ENCODE results near the gene DNAAF5.

The DNAAF5 gene

DNA sequence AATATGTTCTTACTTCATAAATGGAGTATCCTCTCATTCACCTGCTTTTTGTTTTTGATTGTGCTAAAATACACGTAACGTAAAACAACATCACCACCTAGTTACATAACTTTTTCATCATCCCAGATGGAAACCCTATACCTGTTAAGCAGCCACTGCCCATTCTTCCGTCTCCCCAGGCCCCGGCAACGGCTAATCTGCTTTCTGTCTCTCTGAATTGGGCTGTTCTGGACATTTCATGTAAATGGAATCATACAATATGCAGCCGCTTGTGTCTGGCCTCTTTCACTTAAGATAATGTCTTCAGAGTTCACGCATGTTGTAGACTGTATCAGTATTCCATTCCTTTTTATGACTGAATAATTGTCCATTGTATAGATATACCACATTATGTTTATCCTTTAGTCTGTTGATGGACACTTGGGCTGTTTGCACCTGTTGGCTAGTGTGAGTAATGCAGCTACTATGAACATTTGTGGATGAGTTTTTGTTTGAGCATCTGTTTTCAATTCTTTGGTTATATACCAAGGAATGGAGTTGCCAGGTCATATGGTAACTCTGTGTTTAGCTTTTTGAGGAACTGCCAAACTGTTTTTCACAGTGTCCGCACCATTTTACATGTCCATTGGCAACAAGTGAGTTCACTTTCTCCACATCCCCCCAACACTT is 91.7 kb downstream of the DNAAF5 start:
- peak; percentile 47 for DNase-seq

DNA sequence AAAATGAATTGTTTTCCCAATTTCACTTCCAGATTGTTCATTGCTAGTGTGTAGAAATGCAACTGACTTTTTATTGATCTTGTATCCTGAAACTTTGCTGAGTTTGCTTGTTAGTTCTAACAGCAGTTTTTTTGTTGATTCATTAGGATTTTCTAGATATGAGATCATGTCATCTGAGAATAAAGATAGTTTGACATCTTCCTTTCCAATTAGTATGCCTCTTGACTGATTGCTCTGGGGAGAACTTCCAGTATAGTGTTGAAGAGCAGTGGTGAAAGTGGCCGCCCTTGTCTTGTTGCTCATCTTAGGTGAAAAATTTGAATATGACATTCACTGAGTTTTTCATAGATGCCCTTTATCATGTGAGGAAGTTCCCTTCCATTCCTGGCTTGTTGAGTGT is 93.8 kb downstream of the DNAAF5 start:
- DNase-seq = no peak

DNA sequence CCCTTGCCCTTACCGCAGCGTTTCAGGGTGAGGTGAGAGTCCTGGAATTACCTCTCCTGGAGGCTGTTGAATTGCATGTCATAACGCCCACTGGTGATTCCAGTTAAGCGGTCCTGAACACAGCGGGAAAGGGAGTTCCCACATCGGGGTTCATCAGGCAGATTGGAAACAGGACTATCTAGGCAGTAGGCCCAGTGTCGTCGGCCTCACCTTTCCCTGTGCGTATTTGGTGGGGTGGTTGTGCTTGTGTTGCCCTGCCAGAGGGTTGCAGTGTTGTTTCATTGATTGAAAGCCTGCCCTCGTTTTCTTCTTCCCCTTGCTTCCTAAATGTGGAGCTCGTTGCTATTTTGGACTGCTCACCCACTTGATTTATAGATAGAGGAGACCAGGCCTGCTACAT is 95.2 kb downstream of the DNAAF5 start:
- no peak for DNase-seq

DNA sequence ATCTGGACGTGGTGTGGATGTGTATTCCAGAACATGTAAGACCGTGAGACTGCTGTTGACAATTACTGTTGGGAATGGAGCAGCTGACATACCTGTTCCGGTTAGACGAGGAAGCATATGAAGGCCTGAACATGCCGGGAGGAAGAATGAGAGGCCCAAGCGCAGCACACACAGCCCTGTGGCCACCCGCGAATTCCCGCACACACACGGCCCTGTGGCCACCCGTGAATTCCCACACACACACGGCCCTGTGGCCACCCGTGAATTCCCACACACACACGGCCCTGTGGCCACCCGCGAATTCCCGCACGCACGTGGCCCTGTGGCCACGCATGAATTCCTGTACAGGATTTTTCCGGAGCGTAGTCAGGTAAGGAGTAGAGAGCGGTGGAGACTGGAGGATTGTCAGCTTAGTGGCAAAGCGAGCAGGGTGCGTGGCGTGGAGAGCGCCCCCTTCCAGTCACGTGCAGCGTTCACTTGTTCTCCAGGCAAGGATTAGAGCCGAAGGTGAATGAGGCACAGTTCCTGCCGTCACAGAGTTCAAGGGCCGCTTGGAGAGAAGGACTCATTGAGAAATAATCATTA is 96.3 kb downstream of the DNAAF5 start:
- no peak for DNase-seq

DNA sequence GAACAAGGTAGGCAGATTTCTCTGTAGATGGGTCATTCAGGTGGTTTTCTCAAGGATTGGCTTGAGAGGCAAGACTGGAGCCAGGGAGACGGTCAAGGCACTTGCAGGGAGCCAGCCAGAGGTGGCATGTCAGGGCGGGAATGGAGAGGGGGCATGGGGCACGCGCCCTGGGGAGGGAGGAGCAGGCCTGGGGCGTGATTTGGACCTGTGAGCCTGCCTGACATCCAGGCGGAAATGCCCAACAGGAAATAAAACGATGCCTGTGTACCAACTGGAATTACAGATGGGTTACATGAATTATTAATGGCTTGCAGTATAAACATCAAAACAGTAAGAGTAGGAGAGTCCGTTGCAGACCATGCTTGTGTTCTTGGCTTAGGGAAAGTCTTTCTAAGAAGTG is 97.2 kb downstream of the DNAAF5 start:
- peak; percentile 16 for DNase-seq

DNA sequence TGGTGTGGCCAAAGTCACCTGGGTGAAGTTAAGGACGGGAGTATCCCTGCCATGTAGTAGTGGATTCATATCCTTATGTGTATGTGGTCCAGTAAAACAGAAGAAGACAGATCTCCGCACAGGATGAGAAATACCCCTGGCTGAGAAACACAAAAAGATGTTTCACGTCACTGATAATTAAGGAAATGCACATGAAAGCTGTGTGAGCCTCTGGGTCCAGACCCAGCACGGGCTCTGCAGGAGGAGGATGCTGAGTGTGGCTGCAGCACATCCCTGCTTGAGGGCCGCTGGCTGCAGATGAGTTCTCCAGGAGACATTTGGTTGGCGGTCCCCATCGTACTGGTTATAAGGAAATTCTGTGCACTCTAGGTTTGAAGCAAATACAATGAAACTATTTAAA is 97.6 kb downstream of the DNAAF5 start:
- DNase-seq = no peak

DNA sequence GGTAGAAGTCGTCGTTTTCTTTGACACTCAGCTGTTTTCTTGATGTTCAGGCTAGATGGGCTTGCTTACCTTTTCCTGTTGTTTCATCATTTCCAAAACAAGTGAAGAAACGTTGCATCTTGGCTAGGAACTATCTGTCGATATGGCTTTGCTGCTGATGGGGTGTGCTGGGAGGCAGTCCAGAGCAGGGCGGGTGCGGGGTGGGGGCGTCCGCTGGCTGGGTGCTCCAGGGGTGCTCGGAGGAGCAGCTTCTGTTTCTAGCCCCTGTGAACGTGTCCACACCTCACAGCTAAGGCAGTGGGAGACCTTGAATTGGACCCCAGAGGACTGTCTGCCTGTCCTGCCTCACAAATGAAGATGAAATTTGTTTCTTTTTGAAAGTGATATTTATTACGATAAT is 98.2 kb downstream of the DNAAF5 start:
- no peak for DNase-seq

DNA sequence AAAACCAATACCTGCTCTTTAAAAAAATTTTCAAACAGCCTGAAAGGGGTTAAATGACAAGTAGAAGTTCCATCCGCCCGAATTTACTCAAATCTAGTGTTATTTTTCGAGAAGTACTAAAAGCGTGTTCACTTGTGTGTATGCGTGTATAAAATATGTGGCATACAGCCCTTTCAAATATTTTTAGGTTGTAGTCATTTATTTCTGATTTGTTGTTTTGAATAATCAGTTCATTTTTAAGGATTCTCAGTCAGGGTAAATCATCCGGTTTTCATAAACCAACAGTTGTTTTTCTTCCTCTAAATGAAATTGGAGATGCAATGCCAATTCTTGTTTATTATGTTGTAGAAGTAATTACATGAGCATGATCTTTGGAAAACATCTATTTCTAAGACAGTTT is 98.9 kb downstream of the DNAAF5 start:
- no peak for DNase-seq

DNA sequence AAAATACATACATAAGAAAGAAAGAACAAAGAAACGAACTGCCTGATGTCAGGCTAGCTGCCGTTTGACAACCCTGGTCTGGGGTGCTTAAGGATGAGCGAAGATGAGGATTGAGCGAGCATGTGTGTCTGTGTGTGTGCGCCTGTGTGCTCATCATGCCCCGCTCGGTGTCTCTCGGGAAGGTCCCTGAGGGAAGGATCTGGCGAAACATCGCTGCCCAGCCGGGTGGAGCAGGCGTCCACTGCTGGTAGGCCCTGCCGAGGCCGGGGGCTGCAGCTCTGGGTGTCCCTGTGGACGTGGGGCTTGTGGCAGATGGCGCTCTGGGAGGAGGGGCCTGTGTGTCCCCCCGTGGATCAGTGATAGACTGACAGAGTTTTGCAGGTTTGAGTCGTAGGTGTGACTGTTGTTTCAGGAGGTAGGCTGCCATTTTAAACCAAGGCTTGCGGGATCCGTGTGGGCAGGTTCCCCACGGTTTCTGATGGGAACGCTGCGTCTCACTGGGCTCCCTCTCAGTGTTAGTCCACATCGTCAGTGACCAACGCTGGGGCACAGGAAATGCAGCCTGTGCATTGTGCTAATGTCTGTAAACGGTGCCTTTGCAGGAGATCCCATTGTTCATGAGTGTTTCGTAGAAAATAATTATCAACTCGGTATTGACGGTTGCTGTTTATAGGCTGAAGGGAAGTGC is 99.9 kb downstream of the DNAAF5 start:
- DNase-seq = no peak

DNA sequence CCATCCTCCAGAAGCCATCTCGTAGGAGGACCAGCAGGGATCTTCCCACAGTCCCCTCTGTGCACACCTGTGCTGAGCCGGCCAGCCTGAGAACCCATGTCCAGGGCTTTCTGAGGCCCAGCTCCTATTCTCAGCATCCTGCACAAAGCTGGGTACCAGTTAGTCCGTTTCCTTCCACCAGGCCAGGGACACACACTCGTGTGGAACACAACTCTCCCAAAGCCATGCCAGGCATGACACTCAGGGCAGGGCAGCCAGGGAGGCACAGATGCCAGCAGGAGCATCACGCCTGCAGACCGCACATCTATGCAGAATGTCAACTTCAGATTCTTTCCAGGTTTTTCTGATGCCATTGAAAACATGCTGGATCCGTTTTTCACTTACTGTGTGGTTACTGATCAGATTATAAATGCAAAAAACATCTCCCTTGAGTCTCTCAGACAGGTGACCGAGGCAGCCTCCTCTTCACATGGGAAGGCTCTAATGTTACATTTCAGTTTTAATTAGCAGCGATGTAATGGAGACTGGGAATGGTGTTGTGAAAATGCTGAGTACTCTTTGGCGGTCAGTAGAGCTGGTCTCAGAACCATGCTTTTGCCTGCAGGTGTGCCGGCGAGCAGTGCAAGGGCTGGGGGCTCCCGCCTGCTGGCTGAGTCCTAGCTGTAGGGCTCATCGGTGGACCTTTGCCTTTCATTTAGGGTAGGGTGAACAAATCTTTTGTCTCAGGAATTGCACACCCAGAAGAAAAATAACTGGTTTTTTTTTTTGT is 102.5 kb downstream of the DNAAF5 start:
- no peak for DNase-seq

DNA sequence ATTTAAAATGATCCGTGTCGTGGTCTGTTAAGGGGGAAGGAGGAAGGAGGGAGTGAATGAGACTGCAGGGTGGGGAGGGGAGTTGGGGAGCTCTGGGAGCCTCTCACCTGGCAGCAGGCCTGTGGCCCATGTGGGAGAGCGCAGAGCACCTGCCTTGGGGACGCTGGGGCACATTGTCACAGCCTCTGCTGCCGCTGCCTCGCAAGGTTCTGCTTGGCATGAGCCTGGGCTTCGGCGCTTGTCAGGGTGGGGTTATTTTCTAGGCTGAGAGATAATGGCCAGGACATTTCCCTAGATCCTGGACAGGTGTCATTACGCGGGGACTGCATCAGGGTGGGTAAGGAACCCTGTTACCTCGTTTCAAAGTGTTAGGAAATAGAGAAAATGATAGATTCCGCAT is 103.6 kb downstream of the DNAAF5 start:
- no peak for DNase-seq

DNA sequence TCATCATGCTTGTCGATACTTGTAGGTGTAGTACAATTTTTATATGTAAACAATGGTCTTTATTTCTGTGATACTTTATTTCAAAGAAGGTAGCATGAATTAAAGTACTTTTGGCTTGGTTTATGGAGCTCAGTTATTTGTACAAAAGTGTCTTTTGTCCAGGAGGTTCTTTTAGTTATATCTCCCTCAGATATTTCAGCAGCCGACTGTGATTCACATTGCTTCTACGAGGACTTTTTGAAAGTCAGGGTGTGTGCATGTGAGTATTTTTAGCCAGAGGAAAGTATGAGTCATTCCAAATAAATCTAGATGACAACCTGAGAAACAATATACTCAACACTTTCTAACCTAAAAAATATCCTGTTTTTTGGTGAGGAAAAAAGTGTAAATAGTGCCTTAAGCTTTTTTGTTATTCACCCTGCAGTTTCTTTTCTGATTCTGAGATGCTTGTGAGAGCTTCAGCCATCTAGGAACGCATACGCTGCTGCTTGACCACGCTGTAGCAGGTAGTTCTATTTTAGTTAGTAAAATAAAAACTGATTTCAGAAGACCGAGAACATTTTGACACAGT is 105.2 kb downstream of the DNAAF5 start:
- no peak for DNase-seq

DNA sequence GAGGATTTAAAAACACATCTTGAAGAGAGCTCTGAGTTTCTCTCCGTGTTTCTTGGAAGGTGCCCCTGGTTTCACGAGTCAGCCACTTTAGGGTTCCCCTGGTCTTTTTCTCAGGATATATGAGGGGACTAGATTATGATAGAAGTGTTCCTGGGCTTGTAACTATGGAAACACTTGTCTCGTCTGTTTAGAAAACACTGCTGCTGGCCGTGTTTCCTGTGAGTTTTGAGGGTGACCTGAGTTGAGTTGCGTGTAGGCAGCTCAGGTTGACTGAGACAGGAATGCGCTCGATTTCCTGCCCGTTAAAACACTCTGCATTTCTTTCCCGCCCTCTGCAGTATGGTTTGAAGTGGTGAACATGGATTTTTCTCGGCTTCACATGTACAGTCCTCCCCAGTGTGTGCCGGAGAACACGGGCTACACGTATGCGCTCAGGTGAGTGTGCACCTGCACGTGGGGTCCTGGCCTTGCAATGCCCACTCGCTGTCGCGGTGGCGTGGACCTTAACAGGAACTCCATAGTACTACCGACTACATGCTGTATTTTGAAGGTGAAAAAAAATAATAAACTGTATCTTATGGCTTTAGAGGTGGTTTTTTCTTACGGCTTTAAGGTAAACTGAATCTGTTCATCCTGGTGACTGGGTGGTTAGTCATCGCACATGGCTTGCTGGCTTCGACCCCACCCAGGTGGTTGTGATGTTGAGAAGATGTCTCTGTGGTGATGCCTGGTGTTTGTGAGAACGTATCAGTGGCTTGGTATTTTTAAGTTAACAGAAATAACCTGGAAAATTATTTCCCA is 105.9 kb downstream of the DNAAF5 start, which contains the start of gene SUN1:
TSS of gene SUN1 (plus strand) at position 310 of the 801 bp plus-strand sequence. CDS start at position 359, 49 bp downstream.
- DNase-seq = no peak

DNA sequence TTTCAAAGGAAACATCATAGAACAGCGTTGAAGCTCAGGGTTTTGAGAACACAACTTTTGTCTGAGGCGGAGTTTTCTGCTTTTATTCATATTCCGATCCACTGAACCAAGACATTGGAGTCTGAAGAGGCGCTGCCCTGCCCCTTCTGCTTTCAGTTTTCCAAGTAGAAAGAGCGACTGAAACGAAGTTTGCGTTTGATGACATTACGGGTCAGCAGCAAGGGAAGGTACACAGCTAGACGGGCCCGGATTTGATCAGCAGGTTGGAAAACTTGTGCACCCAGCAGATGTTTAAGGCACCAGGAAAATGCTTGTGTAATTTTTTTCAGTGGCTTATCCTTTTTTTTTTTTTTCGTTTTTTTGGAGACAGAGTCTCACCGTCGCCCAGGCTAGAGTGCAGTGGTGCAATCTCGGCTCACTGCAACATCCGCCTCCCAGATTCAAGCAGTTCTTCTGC is 106.5 kb downstream of the DNAAF5 start:
- no peak for DNase-seq

DNA sequence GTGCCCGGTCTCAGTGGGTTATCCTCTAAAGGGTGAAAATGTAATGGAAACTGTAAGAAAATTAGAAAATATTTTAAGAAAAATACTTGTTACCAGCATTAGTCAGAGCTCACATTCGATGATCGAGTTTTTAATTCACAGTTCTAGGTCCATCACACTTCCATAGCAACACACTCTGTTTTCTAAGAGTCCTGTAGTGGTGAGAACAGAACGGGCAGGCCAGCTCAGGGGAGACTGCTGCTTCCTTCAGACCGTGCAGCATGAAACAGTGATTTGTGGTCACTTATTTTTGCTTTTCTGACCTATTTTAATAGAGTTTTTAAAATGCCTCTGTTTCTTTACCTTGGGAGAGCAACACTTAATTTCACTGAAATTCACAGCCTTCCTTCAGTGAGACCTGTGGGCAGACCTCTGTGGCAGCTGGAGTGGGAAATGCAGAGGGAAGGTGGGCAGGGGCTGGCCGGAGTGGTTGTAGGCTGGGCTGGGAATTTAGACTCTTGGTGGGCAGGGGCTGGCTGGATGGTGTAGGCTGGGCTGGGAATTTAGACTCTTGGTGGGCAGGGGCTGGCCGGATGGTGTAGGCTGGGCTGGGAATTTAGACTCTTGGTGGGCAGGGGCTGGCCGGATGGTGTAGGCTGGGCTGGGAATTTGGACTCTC is 107.2 kb downstream of the DNAAF5 start:
- DNase-seq = no peak

DNA sequence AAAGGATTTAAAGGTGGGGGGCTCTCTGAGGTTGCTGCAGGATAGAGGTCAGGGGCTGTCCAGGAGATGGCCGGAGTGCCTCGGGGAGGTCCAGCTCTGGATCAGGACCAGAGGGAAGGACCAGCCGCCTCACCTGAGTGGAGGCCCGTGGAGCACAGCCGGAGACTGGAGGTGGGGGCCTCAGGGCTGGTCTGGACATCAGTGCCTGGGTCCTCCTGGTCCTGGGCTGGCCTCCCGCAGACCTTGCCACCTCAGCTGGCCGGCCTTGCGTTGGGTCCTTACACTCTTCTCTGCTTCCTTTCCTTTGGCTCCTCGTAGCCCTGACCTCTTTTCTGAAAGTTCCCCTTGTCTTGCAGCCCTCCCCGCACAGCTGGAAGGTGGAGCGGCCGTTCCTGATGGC is 107.8 kb downstream of the DNAAF5 start:
- no peak for DNase-seq

DNA sequence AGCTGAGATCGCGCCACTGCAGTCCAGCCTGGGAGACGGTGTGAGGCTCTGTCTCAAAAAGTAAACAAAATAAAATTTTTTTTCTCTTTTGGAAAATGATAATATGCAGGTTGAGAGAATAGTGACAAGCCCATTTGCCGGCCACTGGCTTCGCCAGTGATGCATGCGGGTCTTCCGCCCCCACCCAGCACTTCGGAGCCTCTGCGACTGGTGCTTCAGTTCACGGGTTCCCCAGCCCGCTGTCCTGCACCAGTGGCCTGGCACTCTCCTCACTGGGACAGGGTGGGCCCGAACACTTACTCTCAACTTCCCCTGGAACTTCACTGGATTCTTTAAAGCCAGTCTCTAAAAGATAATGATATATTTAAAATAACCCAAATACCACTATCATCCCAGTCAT is 108.5 kb downstream of the DNAAF5 start:
- DNase-seq = no peak

DNA sequence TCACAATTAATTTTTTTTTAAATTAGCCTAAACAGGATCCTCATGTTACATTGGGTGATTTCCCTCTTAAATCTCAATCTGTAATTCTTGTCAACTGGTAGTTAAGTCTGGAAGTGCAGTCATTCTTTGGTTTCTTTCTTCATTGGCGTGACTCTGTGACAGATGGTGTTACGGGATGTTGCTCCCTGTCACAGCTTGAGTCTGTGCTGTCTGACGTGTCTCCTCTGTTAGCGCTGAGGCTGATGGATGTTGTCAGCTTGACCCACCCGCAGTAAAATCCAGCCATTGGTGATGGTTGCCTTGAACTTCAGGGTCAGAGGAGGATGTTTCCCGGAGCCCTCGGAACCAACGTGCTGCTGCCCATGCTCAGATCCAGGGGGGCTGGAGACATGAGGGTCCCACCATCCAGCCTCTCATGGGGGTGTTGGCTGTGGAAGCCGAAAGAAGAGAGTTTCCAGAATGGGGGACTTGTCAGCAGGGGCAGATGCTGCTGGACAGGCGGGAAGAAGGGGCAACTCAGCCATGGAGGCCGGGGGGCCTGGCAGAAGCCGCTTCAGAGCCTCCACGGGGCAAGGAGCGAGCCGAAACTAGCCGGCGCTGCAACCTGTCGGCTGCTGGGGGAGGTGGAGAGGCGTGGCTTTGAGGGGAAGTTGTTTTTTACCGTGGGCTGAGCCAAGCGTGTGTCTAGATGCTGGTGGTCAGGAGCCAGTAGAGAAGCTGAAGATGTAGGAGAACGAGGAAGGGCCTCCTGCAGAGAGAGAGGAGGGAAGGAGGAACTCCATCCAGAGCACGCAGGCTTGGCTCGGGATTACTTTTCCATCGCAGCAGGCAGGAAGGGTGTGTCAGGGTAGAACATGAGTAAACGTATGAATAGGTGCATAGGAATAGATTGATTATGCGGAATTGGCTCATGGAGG is 109.2 kb downstream of the DNAAF5 start:
- DNase-seq = peak; percentile 50
